Measurements from ENCODE around the gene GABRG3. TPM values are rescaled to one million over a fixed set of nuclear protein-coding genes. Genes with fewer than 3 reads are reported as not detected.
A peak's percentile ranks its signal among the peaks of the same experiment; 100 is the strongest.

GABRG3 gene
- total RNA-seq, 1 donor from 2014 or later: not detected

DNA sequence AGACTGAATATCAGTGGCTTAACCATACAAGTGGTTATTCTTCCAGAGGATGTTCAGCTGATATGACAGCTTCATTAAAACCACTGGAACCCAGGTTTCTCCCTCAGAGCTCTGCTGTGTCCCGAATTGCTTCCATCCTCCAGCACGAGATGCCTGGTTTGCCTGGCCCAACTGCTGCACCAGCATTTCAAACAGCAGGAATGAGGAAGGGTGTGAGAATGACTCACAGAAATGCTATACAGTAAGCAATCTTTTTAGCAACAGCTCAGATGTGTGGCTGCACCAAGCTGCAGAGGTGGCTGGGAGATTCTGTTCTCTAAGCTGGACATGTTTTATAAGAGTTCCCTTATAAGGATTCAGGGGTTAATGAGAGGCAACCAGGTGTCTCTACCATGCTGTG lies 271.0 kb downstream of the GABRG3 start:
- FAIRE-seq (peak; percentile 13), DNase-seq (ENCODE audit: low read depth) (peak; percentile 27)
- TF ChIP-seq, protein P1, sequence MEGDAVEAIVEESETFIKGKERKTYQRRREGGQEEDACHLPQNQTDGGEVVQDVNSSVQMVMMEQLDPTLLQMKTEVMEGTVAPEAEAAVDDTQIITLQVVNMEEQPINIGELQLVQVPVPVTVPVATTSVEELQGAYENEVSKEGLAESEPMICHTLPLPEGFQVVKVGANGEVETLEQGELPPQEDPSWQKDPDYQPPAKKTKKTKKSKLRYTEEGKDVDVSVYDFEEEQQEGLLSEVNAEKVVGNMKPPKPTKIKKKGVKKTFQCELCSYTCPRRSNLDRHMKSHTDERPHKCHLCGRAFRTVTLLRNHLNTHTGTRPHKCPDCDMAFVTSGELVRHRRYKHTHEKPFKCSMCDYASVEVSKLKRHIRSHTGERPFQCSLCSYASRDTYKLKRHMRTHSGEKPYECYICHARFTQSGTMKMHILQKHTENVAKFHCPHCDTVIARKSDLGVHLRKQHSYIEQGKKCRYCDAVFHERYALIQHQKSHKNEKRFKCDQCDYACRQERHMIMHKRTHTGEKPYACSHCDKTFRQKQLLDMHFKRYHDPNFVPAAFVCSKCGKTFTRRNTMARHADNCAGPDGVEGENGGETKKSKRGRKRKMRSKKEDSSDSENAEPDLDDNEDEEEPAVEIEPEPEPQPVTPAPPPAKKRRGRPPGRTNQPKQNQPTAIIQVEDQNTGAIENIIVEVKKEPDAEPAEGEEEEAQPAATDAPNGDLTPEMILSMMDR (IDR thresholded peaks at IDR 0.05; ENCODE audit: insufficient read depth, low read length, severe bottlenecking): no peak
- no peaks in the 10 kb centered on the region for H3K36me3 ChIP-seq (ENCODE audit: control insufficient read depth, insufficient read depth, low read length)
- no peaks in the 10 kb centered on the region for H3K27me3 ChIP-seq (ENCODE audit: control insufficient read depth, insufficient read depth, low read length)
- H3K4me3 ChIP-seq (ENCODE audit: low read depth, low read length): no peak overlapping the region

DNA sequence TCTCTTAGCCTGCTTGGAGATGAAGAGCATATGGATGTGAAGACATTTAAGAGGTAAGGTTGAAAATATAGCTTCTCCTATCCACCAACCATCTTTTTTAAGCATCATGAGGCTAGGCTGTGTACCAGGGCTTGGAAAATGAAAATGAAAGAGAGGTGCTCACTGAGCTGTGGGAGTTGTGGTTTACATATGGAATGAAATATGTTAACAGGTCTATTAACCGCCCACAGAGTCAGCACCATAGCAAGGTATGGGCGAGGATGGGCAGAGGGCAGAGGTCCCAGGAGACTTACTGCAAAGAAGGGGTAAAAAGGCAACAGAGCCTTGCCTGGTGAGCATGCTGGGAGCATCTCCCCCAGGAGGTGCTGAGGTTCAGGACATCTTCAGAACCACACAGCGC lies 273.1 kb downstream of the GABRG3 start:
- H3K4me3 ChIP-seq (ENCODE audit: low read depth, low read length): no peak overlapping the region
- no peaks in the 10 kb centered on the region for H3K36me3 ChIP-seq (ENCODE audit: control insufficient read depth, insufficient read depth, low read length)
- DNase-seq (ENCODE audit: low read depth) (no peak), FAIRE-seq (no peak)
- TF ChIP-seq, protein P1 (IDR thresholded peaks at IDR 0.05; ENCODE audit: insufficient read depth, low read length, severe bottlenecking): no peak
- H3K27me3 ChIP-seq (ENCODE audit: control insufficient read depth, insufficient read depth, low read length): no peaks in the 10 kb centered on the region

DNA sequence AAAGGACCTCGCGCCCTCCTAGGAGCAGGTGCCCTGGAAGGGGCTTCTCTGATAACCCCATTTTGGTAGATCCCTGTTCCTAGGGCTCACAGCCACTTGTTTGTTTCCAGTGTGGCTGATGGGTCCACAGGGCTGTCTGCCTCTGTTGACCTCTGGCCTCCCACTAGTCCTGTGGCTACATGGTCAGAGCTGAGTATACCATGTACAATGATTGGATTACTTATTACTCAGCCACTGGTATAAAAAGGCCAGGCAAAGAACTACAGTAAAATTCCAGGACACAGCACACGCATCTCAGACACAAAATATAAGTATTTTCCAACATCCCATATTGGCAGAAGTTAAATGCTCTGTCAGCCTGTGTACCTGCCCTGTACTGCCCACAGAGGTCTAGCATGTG lies 277.3 kb downstream of the GABRG3 start:
- TF ChIP-seq, protein P1 (IDR thresholded peaks at IDR 0.05; ENCODE audit: insufficient read depth, low read length, severe bottlenecking): no peak
- no peaks in the 10 kb centered on the region for H3K36me3 ChIP-seq (ENCODE audit: control insufficient read depth, insufficient read depth, low read length)
- H3K27me3 ChIP-seq (ENCODE audit: control insufficient read depth, insufficient read depth, low read length): no peaks in the 10 kb centered on the region
- no peak for FAIRE-seq
- no peak for DNase-seq (ENCODE audit: low read depth)
- H3K4me3 ChIP-seq (ENCODE audit: low read depth, low read length): no peak overlapping the region

DNA sequence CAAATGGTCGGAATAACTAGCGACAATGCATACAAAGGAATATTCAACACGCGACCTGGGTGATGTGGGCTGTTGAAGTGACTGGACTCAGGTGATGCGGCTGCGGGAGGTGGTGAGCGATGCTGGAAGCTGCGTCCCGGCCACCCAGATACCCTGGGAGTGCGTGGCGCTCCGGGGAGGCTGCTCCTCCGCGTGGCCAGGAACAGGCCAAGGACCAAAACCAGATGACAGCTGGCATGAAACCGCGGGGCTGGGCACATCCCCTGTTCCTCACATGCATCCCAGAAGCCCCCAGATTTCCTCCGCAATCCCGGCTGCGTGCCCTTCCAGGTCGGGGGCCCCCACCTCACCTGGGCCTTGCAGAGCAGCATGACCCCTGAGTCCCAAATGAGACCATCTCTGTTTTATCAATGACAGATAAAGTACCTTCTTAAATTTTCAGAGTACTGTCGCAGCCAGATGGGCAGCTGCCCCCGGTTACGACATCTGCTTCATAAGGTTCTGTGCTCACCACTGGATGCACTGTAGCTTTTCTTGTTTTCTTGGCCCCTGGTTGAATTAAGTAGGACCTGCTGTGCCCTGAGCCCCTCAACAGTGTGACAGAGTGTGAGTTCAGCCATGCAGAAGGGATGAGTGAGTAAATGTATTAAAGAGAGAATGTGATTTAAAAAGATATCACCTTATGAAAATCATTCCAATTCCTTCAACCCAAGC lies 278.2 kb downstream of the GABRG3 start:
- DNase-seq (ENCODE audit: low read depth) (no peak), FAIRE-seq (no peak)
- Histone ChIP-seq H3K4me3 (ENCODE audit: low read depth, low read length) (no peak overlapping the region), H3K27me3 (ENCODE audit: control insufficient read depth, insufficient read depth, low read length) (no peaks in the 10 kb centered on the region), H3K36me3 (ENCODE audit: control insufficient read depth, insufficient read depth, low read length) (no peaks in the 10 kb centered on the region)
- TF ChIP-seq, protein P1 (IDR thresholded peaks at IDR 0.05; ENCODE audit: insufficient read depth, low read length, severe bottlenecking): no peak

DNA sequence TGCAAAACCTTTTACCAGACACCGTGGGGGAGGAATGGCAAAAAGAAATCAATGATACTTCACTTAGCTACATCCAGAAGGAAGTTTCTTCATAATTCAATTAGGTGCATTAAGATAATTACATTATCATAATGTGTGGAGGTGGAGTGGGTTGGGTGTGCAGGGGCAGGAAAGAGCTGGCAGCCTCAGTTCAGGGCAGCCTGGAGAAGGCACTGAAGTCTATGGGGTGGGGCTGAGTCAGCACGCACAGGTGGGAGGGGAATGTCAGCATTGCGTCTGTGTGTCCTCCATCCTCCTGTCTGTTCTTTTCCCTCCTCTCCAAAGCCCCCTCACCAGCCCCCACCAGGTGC lies 278.8 kb downstream of the GABRG3 start:
- DNase-seq (ENCODE audit: low read depth) (no peak), FAIRE-seq (no peak)
- TF ChIP-seq, protein P1 (IDR thresholded peaks at IDR 0.05; ENCODE audit: insufficient read depth, low read length, severe bottlenecking): no peak
- H3K4me3 ChIP-seq (ENCODE audit: low read depth, low read length): no peak overlapping the region
- H3K36me3 ChIP-seq (ENCODE audit: control insufficient read depth, insufficient read depth, low read length): no peaks in the 10 kb centered on the region
- H3K27me3 ChIP-seq (ENCODE audit: control insufficient read depth, insufficient read depth, low read length): no peaks in the 10 kb centered on the region

DNA sequence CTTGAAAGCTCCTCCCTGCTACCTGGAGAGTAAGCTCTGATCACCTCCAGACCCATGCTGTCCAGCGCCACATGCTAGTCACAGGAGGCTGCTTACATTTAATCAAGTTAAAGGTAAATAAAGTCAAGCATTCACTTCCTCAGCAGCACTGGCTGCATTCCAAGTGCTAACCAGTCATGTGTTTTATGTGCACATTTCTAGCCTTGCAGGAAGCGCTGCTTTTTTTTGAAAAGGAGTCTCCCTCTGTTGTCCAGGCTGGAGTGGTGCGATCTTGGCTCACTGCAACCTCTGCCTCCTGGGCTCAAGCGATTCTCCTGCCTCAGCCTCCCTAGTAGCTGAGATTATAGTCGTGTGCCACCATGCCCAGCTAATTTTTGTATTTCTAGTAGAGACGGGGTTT lies 279.2 kb downstream of the GABRG3 start:
- Histone ChIP-seq H3K27me3 (ENCODE audit: control insufficient read depth, insufficient read depth, low read length) (no peaks in the 10 kb centered on the region), H3K36me3 (ENCODE audit: control insufficient read depth, insufficient read depth, low read length) (no peaks in the 10 kb centered on the region), H3K4me3 (ENCODE audit: low read depth, low read length) (no peak overlapping the region)
- FAIRE-seq (no peak), DNase-seq (ENCODE audit: low read depth) (no peak)
- TF ChIP-seq, protein P1 (IDR thresholded peaks at IDR 0.05; ENCODE audit: insufficient read depth, low read length, severe bottlenecking): no peak
